ENCODE results near the gene FMR1.

DNA sequence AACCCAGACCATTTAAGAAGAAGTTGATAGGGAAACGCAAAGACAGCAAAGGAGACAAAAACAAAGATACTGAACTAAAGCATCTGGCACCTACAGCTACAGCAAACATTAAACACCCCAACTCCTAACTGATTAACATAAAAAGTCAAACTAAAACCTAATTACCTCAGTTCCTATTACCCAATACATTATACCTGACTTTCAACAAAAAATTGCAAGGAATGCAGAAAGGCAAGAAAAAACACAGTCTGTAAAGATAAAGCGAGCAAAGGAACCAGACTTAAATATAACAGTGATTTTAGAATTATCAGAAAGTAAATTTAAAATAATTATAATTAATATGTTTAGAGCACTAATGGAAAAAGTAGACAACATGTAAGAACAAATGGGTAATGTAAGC is 9.4 kb upstream of the FMR1 start:
- TF ChIP-seq POLR2A (IDR thresholded peaks at IDR 0.05) = no peak
- TF ChIP-seq, protein P1, sequence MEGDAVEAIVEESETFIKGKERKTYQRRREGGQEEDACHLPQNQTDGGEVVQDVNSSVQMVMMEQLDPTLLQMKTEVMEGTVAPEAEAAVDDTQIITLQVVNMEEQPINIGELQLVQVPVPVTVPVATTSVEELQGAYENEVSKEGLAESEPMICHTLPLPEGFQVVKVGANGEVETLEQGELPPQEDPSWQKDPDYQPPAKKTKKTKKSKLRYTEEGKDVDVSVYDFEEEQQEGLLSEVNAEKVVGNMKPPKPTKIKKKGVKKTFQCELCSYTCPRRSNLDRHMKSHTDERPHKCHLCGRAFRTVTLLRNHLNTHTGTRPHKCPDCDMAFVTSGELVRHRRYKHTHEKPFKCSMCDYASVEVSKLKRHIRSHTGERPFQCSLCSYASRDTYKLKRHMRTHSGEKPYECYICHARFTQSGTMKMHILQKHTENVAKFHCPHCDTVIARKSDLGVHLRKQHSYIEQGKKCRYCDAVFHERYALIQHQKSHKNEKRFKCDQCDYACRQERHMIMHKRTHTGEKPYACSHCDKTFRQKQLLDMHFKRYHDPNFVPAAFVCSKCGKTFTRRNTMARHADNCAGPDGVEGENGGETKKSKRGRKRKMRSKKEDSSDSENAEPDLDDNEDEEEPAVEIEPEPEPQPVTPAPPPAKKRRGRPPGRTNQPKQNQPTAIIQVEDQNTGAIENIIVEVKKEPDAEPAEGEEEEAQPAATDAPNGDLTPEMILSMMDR (IDR thresholded peaks at IDR 0.05) = no peak
